Liver (tissue), 3 donors: ENCODE data around the gene ANKEF1.

Source experiments
- ATF3 ChIP-seq: IDR thresholded peaks from 2 replicates; pipeline ENCODE4 v1.6.1; 2016; ENCODE audit warnings: antibody characterized with exemption
- CTCF ChIP-seq: fragments of 150-350 bp; IDR thresholded peaks from 2 replicates; pipeline ENCODE4 v1.5.1; 2017; ENCODE audit warnings: improper control_type of control experiment, low read depth, low read length; ENCODE audit not compliant: missing input control
- EGR1 ChIP-seq, 2 donors: IDR thresholded peaks; 2 replicates each; pipeline ENCODE4 v1.6.1; 2016 to 2018; ENCODE audit warnings: antibody characterized with exemption in 2 of 2, low read depth in 2 of 2
- FOXA1 ChIP-seq: IDR thresholded peaks from 2 replicates; pipeline ENCODE4 v1.6.1; 2016; ENCODE audit warnings: antibody characterized with exemption
- GABPA ChIP-seq, 2 donors: IDR thresholded peaks in 1 of 2; conservative IDR thresholded peaks in 1 of 2; 2 replicates each; pipeline ENCODE4 v1.6.1; 2016; ENCODE audit warnings: antibody characterized with exemption in 2 of 2, mild to moderate bottlenecking in 1 of 2, moderate library complexity in 1 of 2
- JUND ChIP-seq, 2 donors: IDR thresholded peaks; 2 replicates each; pipeline ENCODE4 v1.6.1; 2016; ENCODE audit warnings: antibody characterized with exemption in 2 of 2
- RAD21 ChIP-seq, 2 donors: IDR thresholded peaks; 2 replicates each; pipeline ENCODE4 v1.6.1; 2016; ENCODE audit warnings: antibody characterized with exemption in 2 of 2, mild to moderate bottlenecking in 2 of 2
- RXRA ChIP-seq, 2 donors: IDR thresholded peaks; 2 replicates each; pipeline ENCODE4 v1.6.1; 2017 to 2018; ENCODE audit warnings: antibody characterized with exemption in 2 of 2, mild to moderate bottlenecking in 1 of 2
- SP1 ChIP-seq: IDR thresholded peaks from 2 replicates; pipeline ENCODE4 v1.6.1; 2018; ENCODE audit warnings: antibody characterized with exemption, mild to moderate bottlenecking
- TAF1 ChIP-seq: conservative IDR thresholded peaks from 2 replicates; pipeline ENCODE4 v1.6.1; 2016; ENCODE audit warnings: antibody characterized with exemption, mild to moderate bottlenecking
- YY1 ChIP-seq: IDR thresholded peaks from 2 replicates; pipeline ENCODE4 v1.6.1; 2016; ENCODE audit warnings: antibody characterized with exemption, mild to moderate bottlenecking
- TF ChIP-seq, protein P1 (sequence below): IDR thresholded peaks from 2 replicates; pipeline ENCODE4 v1.6.1; 2016; ENCODE audit warnings: antibody characterized with exemption, mild to moderate bottlenecking
- TF ChIP-seq, protein P2 (sequence below): IDR thresholded peaks from 2 replicates; pipeline ENCODE4 v1.6.1; 2016; ENCODE audit warnings: antibody characterized with exemption
- donor health status: healthy.
- donor health status: healthy.

DNA sequence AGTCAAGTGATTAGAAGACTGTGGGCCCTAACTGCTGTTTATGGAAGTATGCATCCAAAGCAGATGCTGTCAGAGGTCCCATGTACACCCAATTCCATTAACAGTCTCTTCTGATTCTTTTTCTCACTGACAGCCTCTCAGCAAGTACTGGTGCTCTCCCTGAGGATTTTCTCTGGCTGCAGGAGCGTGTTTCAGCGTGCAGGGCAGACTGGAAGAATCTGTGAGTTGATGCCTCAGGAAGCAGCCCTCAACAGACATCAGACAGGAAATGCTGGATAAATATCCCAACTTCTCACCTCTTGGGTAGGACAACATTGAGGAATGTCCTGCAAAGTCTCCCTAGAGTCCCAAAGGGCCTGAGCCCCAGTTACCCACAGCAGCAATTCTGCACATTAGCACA lies 40.8 kb downstream of the ANKEF1 start:
- TF ChIP-seq FOXA1 = no peak
- no peak for TF ChIP-seq CTCF
- TF ChIP-seq RAD21 (IDR thresholded peaks at IDR 0.05) = no peak
- no peak for TF ChIP-seq TAF1
- TF ChIP-seq, protein P1, sequence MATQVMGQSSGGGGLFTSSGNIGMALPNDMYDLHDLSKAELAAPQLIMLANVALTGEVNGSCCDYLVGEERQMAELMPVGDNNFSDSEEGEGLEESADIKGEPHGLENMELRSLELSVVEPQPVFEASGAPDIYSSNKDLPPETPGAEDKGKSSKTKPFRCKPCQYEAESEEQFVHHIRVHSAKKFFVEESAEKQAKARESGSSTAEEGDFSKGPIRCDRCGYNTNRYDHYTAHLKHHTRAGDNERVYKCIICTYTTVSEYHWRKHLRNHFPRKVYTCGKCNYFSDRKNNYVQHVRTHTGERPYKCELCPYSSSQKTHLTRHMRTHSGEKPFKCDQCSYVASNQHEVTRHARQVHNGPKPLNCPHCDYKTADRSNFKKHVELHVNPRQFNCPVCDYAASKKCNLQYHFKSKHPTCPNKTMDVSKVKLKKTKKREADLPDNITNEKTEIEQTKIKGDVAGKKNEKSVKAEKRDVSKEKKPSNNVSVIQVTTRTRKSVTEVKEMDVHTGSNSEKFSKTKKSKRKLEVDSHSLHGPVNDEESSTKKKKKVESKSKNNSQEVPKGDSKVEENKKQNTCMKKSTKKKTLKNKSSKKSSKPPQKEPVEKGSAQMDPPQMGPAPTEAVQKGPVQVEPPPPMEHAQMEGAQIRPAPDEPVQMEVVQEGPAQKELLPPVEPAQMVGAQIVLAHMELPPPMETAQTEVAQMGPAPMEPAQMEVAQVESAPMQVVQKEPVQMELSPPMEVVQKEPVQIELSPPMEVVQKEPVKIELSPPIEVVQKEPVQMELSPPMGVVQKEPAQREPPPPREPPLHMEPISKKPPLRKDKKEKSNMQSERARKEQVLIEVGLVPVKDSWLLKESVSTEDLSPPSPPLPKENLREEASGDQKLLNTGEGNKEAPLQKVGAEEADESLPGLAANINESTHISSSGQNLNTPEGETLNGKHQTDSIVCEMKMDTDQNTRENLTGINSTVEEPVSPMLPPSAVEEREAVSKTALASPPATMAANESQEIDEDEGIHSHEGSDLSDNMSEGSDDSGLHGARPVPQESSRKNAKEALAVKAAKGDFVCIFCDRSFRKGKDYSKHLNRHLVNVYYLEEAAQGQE = no peak
- no peak for TF ChIP-seq GABPA (IDR thresholded peaks at IDR 0.05 in 1 of 2, conservative IDR thresholded peaks at IDR 0.05 in 1 of 2)
- TF ChIP-seq JUND (IDR thresholded peaks at IDR 0.05) = no peak
- TF ChIP-seq ATF3 = no peak
- no peak for TF ChIP-seq RXRA (IDR thresholded peaks at IDR 0.05)
- TF ChIP-seq, protein P2, sequence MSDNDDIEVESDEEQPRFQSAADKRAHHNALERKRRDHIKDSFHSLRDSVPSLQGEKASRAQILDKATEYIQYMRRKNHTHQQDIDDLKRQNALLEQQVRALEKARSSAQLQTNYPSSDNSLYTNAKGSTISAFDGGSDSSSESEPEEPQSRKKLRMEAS = no peak
- no peak for TF ChIP-seq YY1
- TF ChIP-seq EGR1 (IDR thresholded peaks at IDR 0.05; ENCODE audit: low read depth in 2 of 2) = no peak
- no peak for TF ChIP-seq SP1
